ENCODE measurements around the gene MAPK1IP1L. TPM values are rescaled to one million over a fixed set of nuclear protein-coding genes. Genes with fewer than 3 reads are reported as not detected.

Gene MAPK1IP1L
- total and polyA plus RNA-seq, 2 of the 8 experiments (the other 6 are each of a cell fraction or from before 2014, with no cell fraction given): 111 to 228 TPM

- TF ChIP-seq CHD7 (IDR thresholded peaks at IDR 0.05; ENCODE audit: insufficient replicate concordance, low read length) (no peak), JUN (IDR thresholded peaks at IDR 0.05; ENCODE audit: low read depth, low read length) (no peak), ZNF274 (IDR thresholded peaks at IDR 0.05; ENCODE audit: borderline replicate concordance, extremely low read depth, low read length) (no peak), FOSL1 (IDR thresholded peaks at IDR 0.05; ENCODE audit: insufficient read depth, low read depth, low read length) (no peak), SP4 (IDR thresholded peaks at IDR 0.05; ENCODE audit: low read length) (no peak)
Observed at GRCh38 chr14:55053018-55053417, 1.6 kb downstream of the MAPK1IP1L start (continued).

Measured in H1 (cell line).